H1 (cell line): ENCODE measurements around the gene SMARCA2. TPM values are rescaled to one million over a fixed set of nuclear protein-coding genes. Genes with fewer than 3 reads are reported as not detected.

ENCODE experiments used
- CTCF ChIA-PET: fragments of 300-600 bp; sonication (Branson Sonifier 250); formaldehyde crosslinking; loops from one replicate; lab custom pipeline; 2021; ENCODE audit not compliant: partially characterized antibody; lab: Charles Lee
- POLR2A ChIA-PET: fragments of 300-600 bp; sonication (Branson Sonifier 250); formaldehyde crosslinking; loops from one replicate; lab custom pipeline; 2021; ENCODE audit warnings: inconsistent platforms; ENCODE audit not compliant: partially characterized antibody; lab: Charles Lee
- DNase-seq, 2 experiments: peaks; one replicate each; pipeline versions ENCODE4 v3.0.0 to v3.0.0-alpha.2; 2010 to 2022; ENCODE audit warnings: low spot score in 2 of 2, low read depth in 1 of 2, mixed read lengths in 1 of 2
- FAIRE-seq: peaks from 2 replicates; lab custom pipeline; 2011; peaks lifted over from hg19 to GRCh38; lab: Jason Lieb, UNC
- H2AFZ ChIP-seq: 2 replicates; pipeline ENCODE4 v1.8.1; 2012; ENCODE audit warnings: low read length, inconsistent platforms
- H2AK5ac ChIP-seq: 2 replicates; pipeline ENCODE4 v1.6.1; 2013; ENCODE audit warnings: low read depth, low read length
- H2BK120ac ChIP-seq: replicated peaks from 2 replicates; pipeline ENCODE3; 2013; ENCODE audit warnings: low read depth, low read length, inconsistent platforms
- H2BK12ac ChIP-seq: 2 replicates; pipeline ENCODE4 v1.6.1; 2013; ENCODE audit warnings: low read depth, low read length
- H2BK15ac ChIP-seq: 2 replicates; pipeline ENCODE4 v1.6.1; 2013; ENCODE audit warnings: low read length
- H2BK20ac ChIP-seq: 2 replicates; pipeline ENCODE4 v1.6.1; 2013; ENCODE audit warnings: low read length
- H2BK5ac ChIP-seq: 2 replicates; pipeline ENCODE4 v1.6.1; 2013; ENCODE audit warnings: low read depth, low read length
- H3K14ac ChIP-seq: 2 replicates; pipeline ENCODE4 v1.6.1; 2013; ENCODE audit warnings: inconsistent platforms; ENCODE audit not compliant: insufficient read length
- H3K18ac ChIP-seq: 2 replicates; pipeline ENCODE4 v1.6.1; 2013; ENCODE audit warnings: low read length; ENCODE audit errors: extremely low read depth
- H3K23ac ChIP-seq: 2 replicates; pipeline ENCODE4 v1.6.1; 2013; ENCODE audit warnings: inconsistent platforms; ENCODE audit not compliant: insufficient read length
- H3K23me2 ChIP-seq: 2 replicates; pipeline ENCODE4 v1.6.1; 2013; ENCODE audit warnings: low read depth, low read length
- H3K27ac ChIP-seq: 2 replicates; pipeline ENCODE4 v1.6.1; 2011; ENCODE audit warnings: low read depth, low read length, inconsistent platforms
- H3K27me3 ChIP-seq, 4 experiments: replicated peaks in 1 of 4; 1 replicate in 1 of 4; 2 replicates in 3 of 4; pipeline versions ENCODE4 v1.6.1 to v1.8.1; 2011 to 2013; ENCODE audit warnings: low read length in 3 of 4, mild to moderate bottlenecking in 3 of 4, inconsistent platforms in 2 of 4, mixed read lengths in 2 of 4, moderate library complexity in 1 of 4; ENCODE audit not compliant: control insufficient read depth in 3 of 4, insufficient read depth in 3 of 4; ENCODE audit errors: extremely low read depth in 1 of 4
- H3K36me3 ChIP-seq, 4 experiments: 2 replicates each; pipeline versions ENCODE4 v1.6.1 to v1.8.1; 2011 to 2013; ENCODE audit warnings: mild to moderate bottlenecking in 4 of 4, low read length in 3 of 4, moderate library complexity in 2 of 4, control low read depth in 1 of 4, inconsistent platforms in 1 of 4; ENCODE audit not compliant: insufficient read depth in 4 of 4, control insufficient read depth in 2 of 4
- H3K4ac ChIP-seq: replicated peaks from 2 replicates; pipeline ENCODE3; 2013; ENCODE audit warnings: low read length, low read depth, mixed read lengths, inconsistent platforms; ENCODE audit not compliant: insufficient read length
- H3K4me1 ChIP-seq, 4 experiments: replicated peaks in 1 of 4; 1 replicate in 1 of 4; 2 replicates in 3 of 4; pipeline versions ENCODE4 v1.6.1 to v1.8.1; 2011 to 2013; ENCODE audit warnings: low read length in 3 of 4, inconsistent platforms in 2 of 4, mixed read lengths in 1 of 4; ENCODE audit not compliant: insufficient read depth in 4 of 4, control insufficient read depth in 3 of 4
- H3K4me2 ChIP-seq, 2 experiments: 2 replicates each; pipeline versions ENCODE4 v1.6.1 to v1.8.1; 2011 to 2013; ENCODE audit warnings: low read depth in 2 of 2, low read length in 2 of 2, control low read depth in 1 of 2, inconsistent platforms in 1 of 2, mild to moderate bottlenecking in 1 of 2; ENCODE audit not compliant: insufficient read depth in 1 of 2
- H3K4me3 ChIP-seq, 4 experiments: fragments of 200-600, 300-600 bp in 1 of 4; sonication (generic), shearing (Covaris generic), sonication (Bioruptor Twin) in 1 of 4; 2 replicates each; pipeline versions ENCODE4 v1.5.1 to v1.8.1; 2011 to 2016; ENCODE audit warnings: low read length in 4 of 4, low read depth in 3 of 4, control low read depth in 2 of 4, inconsistent platforms in 2 of 4, mild to moderate bottlenecking in 2 of 4, mixed read lengths in 1 of 4, moderate library complexity in 1 of 4; ENCODE audit not compliant: insufficient read depth in 2 of 4; ENCODE audit errors: extremely low read depth in 1 of 4
- H3K56ac ChIP-seq: replicated peaks from 2 replicates; pipeline ENCODE3; 2013; ENCODE audit warnings: low read depth, mild to moderate bottlenecking, mixed read lengths, low read length, inconsistent platforms; ENCODE audit not compliant: insufficient read length
- H3K79me1 ChIP-seq: 2 replicates; pipeline ENCODE4 v1.6.1; 2013; ENCODE audit warnings: low read depth, low read length, control low read depth
- H3K79me2 ChIP-seq, 2 experiments: 2 replicates each; pipeline versions ENCODE4 v1.6.1 to v1.8.1; 2012 to 2013; ENCODE audit warnings: low read length in 2 of 2, mild to moderate bottlenecking in 2 of 2, inconsistent platforms in 1 of 2; ENCODE audit not compliant: insufficient read depth in 2 of 2, control insufficient read depth in 1 of 2
- H3K9ac ChIP-seq, 4 experiments: replicated peaks in 1 of 4; 1 replicate in 1 of 4; 2 replicates in 3 of 4; pipeline versions ENCODE4 v1.6.1 to v1.8.1; 2011 to 2013; ENCODE audit warnings: low read depth in 3 of 4, low read length in 3 of 4, control low read depth in 2 of 4, mild to moderate bottlenecking in 2 of 4, moderate library complexity in 2 of 4, inconsistent platforms in 1 of 4; ENCODE audit errors: extremely low read depth in 1 of 4
- H3K9me3 ChIP-seq, 2 experiments: 2 replicates each; pipeline versions ENCODE4 v1.6.1 to v1.8.1; 2012 to 2013; ENCODE audit warnings: mild to moderate bottlenecking in 2 of 2, moderate library complexity in 2 of 2, control low read depth in 1 of 2, inconsistent platforms in 1 of 2, low read depth in 1 of 2, low read length in 1 of 2, mixed read lengths in 1 of 2; ENCODE audit not compliant: insufficient read depth in 2 of 2
- H4K20me1 ChIP-seq, 2 experiments: replicated peaks in 1 of 2; 2 replicates each; pipeline versions ENCODE3 to v1.8.1; 2011 to 2013; ENCODE audit warnings: inconsistent platforms in 2 of 2, low read length in 2 of 2, mild to moderate bottlenecking in 1 of 2; ENCODE audit not compliant: insufficient read depth in 2 of 2, control insufficient read depth in 1 of 2
- H4K5ac ChIP-seq: 2 replicates; pipeline ENCODE4 v1.6.1; 2013; ENCODE audit warnings: low read length, low read depth, mixed read lengths, inconsistent platforms; ENCODE audit not compliant: insufficient read length
- H4K8ac ChIP-seq: 2 replicates; pipeline ENCODE4 v1.8.0; 2013; ENCODE audit warnings: mild to moderate bottlenecking, moderate library complexity, low read length, inconsistent platforms; ENCODE audit not compliant: insufficient read depth; ENCODE audit errors: extremely low read depth
- H4K91ac ChIP-seq: replicated peaks from 2 replicates; pipeline ENCODE3; 2013; ENCODE audit warnings: low read length, mixed read lengths, inconsistent platforms; ENCODE audit not compliant: insufficient read length
- BACH1 ChIP-seq: IDR thresholded peaks from 2 replicates; pipeline ENCODE4 v1.6.1; 2012; ENCODE audit warnings: low read length, improper control_type of control experiment
- CEBPB ChIP-seq: IDR thresholded peaks from 2 replicates; pipeline ENCODE4 v1.6.1; 2012; ENCODE audit warnings: low read depth, low read length
- CHD1 ChIP-seq: IDR thresholded peaks from 2 replicates; pipeline ENCODE4 v1.6.1; 2012; ENCODE audit warnings: low read depth, low read length, improper control_type of control experiment
- EZH2 ChIP-seq: fragments of 200-600 bp; sonication (generic); IDR thresholded peaks from 2 replicates; pipeline ENCODE4 v1.7.1; 2012; ENCODE audit warnings: low read depth, mild to moderate bottlenecking, moderate library complexity, low read length, inconsistent platforms; ENCODE audit not compliant: severe bottlenecking
- RFX5 ChIP-seq: IDR thresholded peaks from 2 replicates; pipeline ENCODE4 v1.6.1; 2011; ENCODE audit warnings: low read depth, low read length, improper control_type of control experiment, borderline replicate concordance
- SP4 ChIP-seq: IDR thresholded peaks from 2 replicates; pipeline ENCODE4 v1.6.1; 2012; ENCODE audit warnings: low read length, inconsistent platforms
- WGBS, 2 experiments: shearing (Covaris generic) in 1 of 2; methylation state at CpG; one replicate each; pipeline versions ENCODE4 v1.1.6 to v1.1.7; 2013 to 2015; ENCODE audit warnings: low lambda C conversion rate in 2 of 2, mixed read lengths in 2 of 2, inconsistent platforms in 1 of 2, low coverage in 1 of 2, missing lambda C conversion rate in 1 of 2; ENCODE audit not compliant: insufficient replicate concordance in 2 of 2, insufficient coverage in 1 of 2, insufficient read length in 1 of 2; ENCODE audit errors: extremely low coverage in 1 of 2, missing lambda C conversion rate in 1 of 2; 5-methylcytosine and 5-hydroxymethylcytosine counted together
- polyA plus RNA-seq, 7 experiments: library from polyadenylated mRNA; depleted of rRNA in 3 of 7; stranded (reverse) in 5 of 7; unstranded in 2 of 7; fragments of >200 nt in 5 of 7; fragments of 200-250 nt in 2 of 7; gene quantifications; 1 replicate in 5 of 7; 2 replicates in 1 of 7; 4 replicates in 1 of 7; pipeline versions ENCODE4 v1.2.1 to v1.2.3, GENCODE V29; 2011 to 2013; ENCODE audit warnings: missing spikeins in 2 of 7, mixed read lengths in 2 of 7
- total RNA-seq: library from RNA; stranded (reverse); fragmentation: NEBNext Ultra II Directional; extraction: Animal tissue kit (Norgen Biotek cat#: 25700); gene quantifications from 2 replicates; pipeline ENCODE4 v1.2.1, GENCODE V29; 2021
- TF ChIP-seq, protein P1 (sequence below), 3 experiments: IDR thresholded peaks; 1 replicate in 2 of 3; 2 replicates in 1 of 3; pipeline versions ENCODE4 v1.5.1 to v1.6.1; 2011; ENCODE audit warnings: low read length in 3 of 3, mild to moderate bottlenecking in 3 of 3, inconsistent platforms in 2 of 3, low read depth in 1 of 3, moderate library complexity in 1 of 3; ENCODE audit not compliant: insufficient read depth in 1 of 3; ENCODE audit errors: control extremely low read depth in 1 of 3

SMARCA2 gene
- total and polyA plus RNA-seq, 2 of the 8 experiments (the other 6 are each of a cell fraction or from before 2014, with no cell fraction given): 6.3 to 21.7 TPM

DNA sequence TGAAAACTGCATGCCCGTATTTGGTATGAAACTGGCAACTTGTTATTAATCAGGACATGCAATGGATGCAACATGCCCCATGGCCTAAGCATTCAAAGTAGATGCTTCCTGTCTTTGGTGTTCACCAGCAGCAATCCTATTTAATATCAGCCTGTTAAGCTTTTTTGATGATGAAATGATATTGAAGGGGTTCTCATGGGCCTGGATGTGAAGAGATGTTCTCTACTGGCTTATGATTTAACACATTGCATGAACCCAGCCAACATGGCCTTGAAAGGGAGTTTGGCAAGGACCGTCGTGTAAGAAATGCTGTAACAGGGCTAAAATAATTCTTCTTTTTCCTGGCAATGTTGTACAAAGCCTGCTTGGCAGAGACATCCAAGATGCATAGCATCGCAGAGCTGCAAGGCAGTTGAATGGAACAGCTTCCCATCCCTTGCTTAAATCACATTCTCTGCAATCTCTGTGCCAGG, 111.2 kb downstream of the SMARCA2 start:
- H2BK20ac ChIP-seq: no peak overlapping the region
- no peak overlapping the region for H3K18ac ChIP-seq
- no peak overlapping the region for H2BK12ac ChIP-seq
- H4K5ac ChIP-seq: no peak overlapping the region
- H4K91ac ChIP-seq: no peak overlapping the region
- no peak overlapping the region for H3K4ac ChIP-seq
- H2AFZ ChIP-seq: no peak overlapping the region
- no peak overlapping the region for H3K14ac ChIP-seq
- no peak overlapping the region for H3K9ac ChIP-seq
- FAIRE-seq (no peak), DNase-seq (no peak)
- no peaks in the 10 kb centered on the region for H3K79me1 ChIP-seq
- no peak overlapping the region for H3K56ac ChIP-seq
- no peak overlapping the region for H2BK15ac ChIP-seq
- H3K27me3 ChIP-seq: no peaks in the 10 kb centered on the region
- ChIA-PET CTCF (interaction anchor here (1.3 to 1.9 kb wide), 2 partner anchors 10 to 104 kb away, joined by 4 to 11 read pairs; no protein-coding TSS in a partner anchor), POLR2A (no interaction called here)
- 94% methylated on average over 4 of the region's 4 CpGs; no CpG with 5 or more reads in 1 of the 2 experiments for WGBS, 2 experiments
- no peaks in the 10 kb centered on the region for H4K20me1 ChIP-seq
- no peaks in the 10 kb centered on the region for H3K36me3 ChIP-seq
- no peak overlapping the region for H3K23ac ChIP-seq
- H3K23me2 ChIP-seq: no peaks in the 10 kb centered on the region
- H2BK120ac ChIP-seq: no peak overlapping the region
- H3K79me2 ChIP-seq: no peaks in the 10 kb centered on the region
- H3K4me1 ChIP-seq: no peaks in the 10 kb centered on the region
- no peak overlapping the region for H3K4me3 ChIP-seq
- no peak for TF ChIP-seq CHD1
- TF ChIP-seq BACH1: no peak
- TF ChIP-seq, protein P1, sequence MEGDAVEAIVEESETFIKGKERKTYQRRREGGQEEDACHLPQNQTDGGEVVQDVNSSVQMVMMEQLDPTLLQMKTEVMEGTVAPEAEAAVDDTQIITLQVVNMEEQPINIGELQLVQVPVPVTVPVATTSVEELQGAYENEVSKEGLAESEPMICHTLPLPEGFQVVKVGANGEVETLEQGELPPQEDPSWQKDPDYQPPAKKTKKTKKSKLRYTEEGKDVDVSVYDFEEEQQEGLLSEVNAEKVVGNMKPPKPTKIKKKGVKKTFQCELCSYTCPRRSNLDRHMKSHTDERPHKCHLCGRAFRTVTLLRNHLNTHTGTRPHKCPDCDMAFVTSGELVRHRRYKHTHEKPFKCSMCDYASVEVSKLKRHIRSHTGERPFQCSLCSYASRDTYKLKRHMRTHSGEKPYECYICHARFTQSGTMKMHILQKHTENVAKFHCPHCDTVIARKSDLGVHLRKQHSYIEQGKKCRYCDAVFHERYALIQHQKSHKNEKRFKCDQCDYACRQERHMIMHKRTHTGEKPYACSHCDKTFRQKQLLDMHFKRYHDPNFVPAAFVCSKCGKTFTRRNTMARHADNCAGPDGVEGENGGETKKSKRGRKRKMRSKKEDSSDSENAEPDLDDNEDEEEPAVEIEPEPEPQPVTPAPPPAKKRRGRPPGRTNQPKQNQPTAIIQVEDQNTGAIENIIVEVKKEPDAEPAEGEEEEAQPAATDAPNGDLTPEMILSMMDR (IDR thresholded peaks at IDR 0.05; ENCODE audit: control extremely low read depth in 1 of 3, insufficient read depth in 1 of 3, low read depth in 1 of 3, low read length in 3 of 3): no peak
- TF ChIP-seq CEBPB: no peak
- no peak for TF ChIP-seq RFX5
- TF ChIP-seq EZH2: no peak
- no peak for TF ChIP-seq SP4
- TF ChIP-seq, all 59 proteins: peak for 0
- no peaks in the 10 kb centered on the region for H3K9me3 ChIP-seq
- no peak overlapping the region for H3K4me2 ChIP-seq
- H2BK5ac ChIP-seq: no peak overlapping the region
- no peak overlapping the region for H4K8ac ChIP-seq
- H3K27ac ChIP-seq: no peak overlapping the region
- no peak overlapping the region for H2AK5ac ChIP-seq
